Urinary bladder (tissue), 4 donors: ENCODE results near the gene TVP23A. TPM values are rescaled to one million over a fixed set of nuclear protein-coding genes. Genes with fewer than 3 reads are reported as not detected.
A peak's percentile ranks its signal among the peaks of the same experiment; 100 is the strongest.
"Not testable (repeated sequence)": the region's sequence is repeated elsewhere in the genome, so short reads cannot be mapped to it uniquely, and the experiment has no call there.

Source experiments
- DNase-seq: peaks from one replicate; pipeline ENCODE4 v3.0.0-alpha.2; 2015; ENCODE audit errors: extremely low spot score
- H3K27ac ChIP-seq: one replicate; pipeline ENCODE4 v1.5.1; 2013; ENCODE audit warnings: low read depth, mild to moderate bottlenecking, moderate library complexity
- H3K36me3 ChIP-seq: one replicate; pipeline ENCODE4 v1.6.1; 2013; ENCODE audit warnings: mild to moderate bottlenecking, moderate library complexity; ENCODE audit not compliant: insufficient read depth
- H3K4me1 ChIP-seq: one replicate; pipeline ENCODE4 v1.6.1; 2013; ENCODE audit warnings: mild to moderate bottlenecking, moderate library complexity; ENCODE audit not compliant: insufficient read depth
- H3K4me3 ChIP-seq: one replicate; pipeline ENCODE4 v1.5.1; 2013; ENCODE audit warnings: low read depth, low read length
- WGBS: extraction: QIAGEN DNeasy Blood & Tissue Kit; methylation state at CpG from one replicate; pipeline ENCODE4 v1.1.7; 2013; 5-methylcytosine and 5-hydroxymethylcytosine counted together
- polyA plus RNA-seq: library from polyadenylated mRNA; stranded (reverse); fragments of 200-250 nt; gene quantifications from one replicate; pipeline ENCODE4 v1.2.3, GENCODE V29; 2013
- total RNA-seq: library from RNA; depleted of rRNA; stranded (reverse); fragments of >200 nt; gene quantifications from one replicate; pipeline ENCODE4 v1.2.3, GENCODE V29; 2014
- donor health status: healthy with polysubstance abuse.
- donor health status: healthy.

Gene TVP23A
- total and polyA plus RNA-seq, 2 donors = 0.53 to 3.7 TPM

DNA sequence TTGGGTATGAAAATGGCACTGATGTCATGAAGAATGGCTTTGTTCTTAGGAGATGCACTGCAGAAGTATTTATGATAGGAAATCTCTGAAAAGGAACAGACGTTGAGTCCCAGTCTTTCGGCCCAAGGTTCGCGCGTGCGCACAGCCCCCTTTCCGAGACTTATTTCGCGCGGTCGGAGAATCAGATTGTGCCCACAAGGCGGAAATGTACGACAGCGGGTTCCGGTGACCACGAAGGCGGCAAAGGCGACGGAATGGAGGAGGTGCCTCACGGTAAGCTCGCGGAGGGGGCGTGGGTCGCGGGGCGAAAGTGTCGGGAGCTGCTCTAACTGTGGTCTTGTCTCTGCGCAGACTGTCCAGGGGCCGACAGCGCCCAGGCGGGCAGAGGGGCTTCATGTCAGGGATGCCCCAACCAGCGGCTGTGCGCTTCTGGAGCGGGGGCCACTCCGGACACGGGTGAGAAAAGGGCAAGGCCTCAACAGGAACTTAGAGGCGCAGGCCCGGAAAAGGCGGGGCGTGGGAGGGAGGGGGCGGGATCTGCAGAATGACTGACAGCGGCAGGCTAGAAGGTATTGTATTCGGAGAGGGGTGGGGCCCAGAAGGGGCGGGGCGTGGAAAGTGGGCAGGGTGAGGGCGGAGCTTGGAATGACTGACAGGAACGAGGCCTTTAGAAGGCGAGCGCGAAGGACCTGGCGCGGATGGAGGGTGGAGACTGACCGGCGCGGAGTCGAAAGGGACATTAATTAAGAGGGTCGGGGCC lies 74.8 kb downstream of the TVP23A start, which contains the start of gene NUBP1:
NUBP1 (plus strand) TSS at position 233 of the 760 bp plus-strand sequence; CDS start at position 255, 22 bp downstream.
- Histone ChIP-seq H3K27ac (peak within 1 kb of the TSS; percentile 100), H3K4me3 (peak within 1 kb of the TSS; percentile 54), H3K36me3 (no peaks in the 10 kb centered on the region), H3K4me1 (no peaks in the 10 kb centered on the region)
- peak; percentile 97 for DNase-seq
- WGBS = under 1% methylated on average over 57 of the region's 57 CpGs

- Histone ChIP-seq H3K4me3 (no peak overlapping the region), H3K36me3 (no peaks in the 10 kb centered on the region), H3K4me1 (no peaks in the 10 kb centered on the region), H3K27ac (peak overlapping the region; percentile 53)
- 24% methylated on average over 5 of the region's 5 CpGs for WGBS
- DNase-seq = no peak
These were observed 75.4 kb downstream of the TVP23A start for GRCh38 chr16:10743227-10743609.

GRCh38 chr16:10741844-10742243 lies 76.8 kb downstream of the TVP23A start:
- H3K27ac ChIP-seq = no peak overlapping the region
- H3K4me1 ChIP-seq = no peaks in the 10 kb centered on the region
- WGBS = 48% methylated on average over 4 of the region's 4 CpGs
- H3K36me3 ChIP-seq = no peaks in the 10 kb centered on the region
- no peak overlapping the region for H3K4me3 ChIP-seq
- DNase-seq = no peak

- DNase-seq, H3K36me3 ChIP-seq, H3K4me3 ChIP-seq, H3K27ac ChIP-seq, H3K4me1 ChIP-seq: not testable (repeated sequence)
- WGBS = 95% methylated on average over 10 of the region's 10 CpGs
These were observed 77.3 kb downstream of the TVP23A start for GRCh38 chr16:10741249-10741648.

- H3K4me1 ChIP-seq = no peaks in the 10 kb centered on the region
- 85% methylated on average over 2 of the region's 2 CpGs for WGBS
- DNase-seq = no peak
- no peaks in the 10 kb centered on the region for H3K36me3 ChIP-seq
- no peak overlapping the region for H3K4me3 ChIP-seq
- no peak overlapping the region for H3K27ac ChIP-seq
These were observed 77.8 kb downstream of the TVP23A start for GRCh38 chr16:10740845-10741208.

GRCh38 chr16:10740000-10740844 lies 78.4 kb downstream of the TVP23A start:
- H3K4me3 ChIP-seq = no peak overlapping the region
- no peaks in the 10 kb centered on the region for H3K4me1 ChIP-seq
- no peaks in the 10 kb centered on the region for H3K36me3 ChIP-seq
- WGBS = 90% methylated on average over 10 of the region's 10 CpGs
- H3K27ac ChIP-seq = no peak overlapping the region
- no peak for DNase-seq

GRCh38 chr16:10738231-10739077 lies 80.1 kb downstream of the TVP23A start:
- WGBS = 54% methylated on average over 12 of the region's 12 CpGs
- Histone ChIP-seq H3K4me3 (no peak overlapping the region), H3K36me3 (no peaks in the 10 kb centered on the region), H3K27ac (no peak overlapping the region), H3K4me1 (no peaks in the 10 kb centered on the region)
- DNase-seq = no peak

DNA sequence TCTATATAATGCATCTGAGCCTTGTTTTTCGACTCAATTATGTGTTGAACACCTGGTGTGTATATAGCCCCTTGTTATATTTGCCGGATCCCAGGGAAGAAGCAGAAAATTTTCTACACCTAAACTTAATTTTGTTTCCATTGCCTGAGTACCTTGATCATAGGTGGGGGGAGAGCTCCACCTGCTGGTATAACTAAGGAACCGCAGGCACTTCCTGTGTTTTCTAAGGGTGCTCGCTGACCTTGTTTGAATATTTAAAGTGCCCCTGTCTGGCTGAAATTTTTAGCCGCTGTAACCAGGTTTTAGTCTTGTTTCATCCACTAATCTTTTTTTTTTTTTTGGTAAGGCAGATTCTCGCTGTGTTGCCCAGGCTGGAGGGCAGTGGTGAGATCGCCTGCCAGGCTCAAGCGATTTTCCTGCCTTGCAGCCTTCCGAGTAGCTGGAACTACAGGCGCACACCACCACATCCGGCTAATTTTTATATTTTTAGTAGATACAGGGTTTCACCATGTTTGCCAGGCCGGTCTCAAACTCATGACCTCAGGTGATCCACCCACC lies 81.4 kb downstream of the TVP23A start:
- H3K27ac ChIP-seq = peak overlapping the region; percentile 2
- H3K4me3 ChIP-seq = no peak overlapping the region
- DNase-seq = peak; percentile 59
- 39% methylated on average over 12 of the region's 12 CpGs for WGBS
- H3K36me3 ChIP-seq = no peaks in the 10 kb centered on the region
- H3K4me1 ChIP-seq = no peaks in the 10 kb centered on the region

DNA sequence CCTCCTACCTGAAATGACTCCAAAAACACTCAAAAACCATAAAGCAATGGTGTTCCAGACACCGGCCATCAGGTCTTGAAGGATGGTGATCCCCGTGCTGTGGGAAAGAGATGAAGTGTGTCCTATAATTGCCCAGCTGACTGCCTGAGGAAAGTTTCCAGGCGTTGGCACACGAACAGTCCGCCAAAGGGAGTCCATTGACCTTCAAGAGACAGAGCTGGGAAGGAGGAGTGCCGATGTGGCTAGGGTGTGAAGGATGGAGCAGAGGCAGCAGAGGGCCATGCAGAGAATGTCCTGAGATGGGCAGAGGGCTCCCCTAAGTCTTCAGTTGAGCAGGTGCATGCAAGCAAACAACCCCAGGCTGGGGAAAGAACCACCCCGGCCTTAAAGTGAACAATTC lies 86.8 kb downstream of the TVP23A start:
- H3K4me1 ChIP-seq = no peaks in the 10 kb centered on the region
- H3K36me3 ChIP-seq = no peaks in the 10 kb centered on the region
- WGBS = 82% methylated on average over 7 of the region's 7 CpGs
- H3K4me3 ChIP-seq = no peak overlapping the region
- DNase-seq = no peak
- H3K27ac ChIP-seq = no peak overlapping the region

GRCh38 chr16:10729104-10730048 lies 89.2 kb downstream of the TVP23A start:
- no peaks in the 10 kb centered on the region for H3K36me3 ChIP-seq
- no peaks in the 10 kb centered on the region for H3K4me1 ChIP-seq
- DNase-seq = no peak
- H3K4me3 ChIP-seq = no peak overlapping the region
- no peak overlapping the region for H3K27ac ChIP-seq
- 63% methylated on average over 19 of the region's 19 CpGs for WGBS

- WGBS = 63% methylated on average over 16 of the region's 16 CpGs
- no peak overlapping the region for H3K27ac ChIP-seq
- no peaks in the 10 kb centered on the region for H3K4me1 ChIP-seq
- DNase-seq = no peak
- no peak overlapping the region for H3K4me3 ChIP-seq
- H3K36me3 ChIP-seq = no peaks in the 10 kb centered on the region
These were observed 90.3 kb downstream of the TVP23A start for GRCh38 chr16:10728003-10728887.
